SU-DHL-6 (cell line): ENCODE measurements around the gene C15orf40.

Experiments
- CTCF ChIP-seq: fragments of 200-600 bp; sonication (generic); IDR thresholded peaks from one replicate; pipeline ENCODE4 v1.5.1; 2017; ENCODE audit warnings: antibody characterized with exemption, mild to moderate bottlenecking, low read length, moderate library complexity; ENCODE audit not compliant: insufficient read depth, poor library complexity, severe bottlenecking
- EZH2phosphoT487 ChIP-seq: fragments of 200-600 bp; sonication (generic), shearing (Covaris generic); conservative IDR thresholded peaks from 2 replicates; pipeline ENCODE4 v1.6.1; 2018; ENCODE audit warnings: mild to moderate bottlenecking, antibody characterized with exemption, low read length, moderate library complexity, mixed read lengths

GRCh38 chr15:82968066-82968465, 43.4 kb downstream of the C15orf40 start:
- no peak for TF ChIP-seq CTCF
- no peak for TF ChIP-seq EZH2phosphoT487
